ENCODE results near the gene ATL2. TPM values are rescaled to one million over a fixed set of nuclear protein-coding genes. Genes with fewer than 3 reads are reported as not detected.

The ATL2 gene
- total RNA-seq, 4 donors from 2014 or later: 51.5 to 75.8 (median 65.2) TPM

DNA sequence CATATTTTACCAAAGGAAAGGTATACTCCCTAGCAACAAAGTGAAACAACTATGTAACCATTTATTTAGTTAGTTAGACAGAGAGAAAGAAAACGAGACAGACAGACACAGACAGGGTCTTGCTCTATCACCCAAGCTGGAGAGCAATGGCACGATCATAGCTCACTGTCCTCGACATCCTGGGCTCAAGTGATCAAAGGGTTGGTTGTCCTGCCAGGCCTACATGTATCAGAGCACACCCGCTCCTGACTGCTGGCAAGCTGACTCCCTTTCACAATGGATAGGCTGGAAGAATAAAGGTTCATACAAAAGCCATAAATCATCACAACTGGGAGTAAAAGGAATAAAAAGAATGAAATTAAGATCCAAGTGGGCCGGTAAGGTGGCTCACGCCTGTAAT lies 53.5 kb downstream of the ATL2 start:
- TF ChIP-seq, protein P1, sequence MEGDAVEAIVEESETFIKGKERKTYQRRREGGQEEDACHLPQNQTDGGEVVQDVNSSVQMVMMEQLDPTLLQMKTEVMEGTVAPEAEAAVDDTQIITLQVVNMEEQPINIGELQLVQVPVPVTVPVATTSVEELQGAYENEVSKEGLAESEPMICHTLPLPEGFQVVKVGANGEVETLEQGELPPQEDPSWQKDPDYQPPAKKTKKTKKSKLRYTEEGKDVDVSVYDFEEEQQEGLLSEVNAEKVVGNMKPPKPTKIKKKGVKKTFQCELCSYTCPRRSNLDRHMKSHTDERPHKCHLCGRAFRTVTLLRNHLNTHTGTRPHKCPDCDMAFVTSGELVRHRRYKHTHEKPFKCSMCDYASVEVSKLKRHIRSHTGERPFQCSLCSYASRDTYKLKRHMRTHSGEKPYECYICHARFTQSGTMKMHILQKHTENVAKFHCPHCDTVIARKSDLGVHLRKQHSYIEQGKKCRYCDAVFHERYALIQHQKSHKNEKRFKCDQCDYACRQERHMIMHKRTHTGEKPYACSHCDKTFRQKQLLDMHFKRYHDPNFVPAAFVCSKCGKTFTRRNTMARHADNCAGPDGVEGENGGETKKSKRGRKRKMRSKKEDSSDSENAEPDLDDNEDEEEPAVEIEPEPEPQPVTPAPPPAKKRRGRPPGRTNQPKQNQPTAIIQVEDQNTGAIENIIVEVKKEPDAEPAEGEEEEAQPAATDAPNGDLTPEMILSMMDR (IDR thresholded peaks at IDR 0.05; ENCODE audit: low read depth): no peak

DNA sequence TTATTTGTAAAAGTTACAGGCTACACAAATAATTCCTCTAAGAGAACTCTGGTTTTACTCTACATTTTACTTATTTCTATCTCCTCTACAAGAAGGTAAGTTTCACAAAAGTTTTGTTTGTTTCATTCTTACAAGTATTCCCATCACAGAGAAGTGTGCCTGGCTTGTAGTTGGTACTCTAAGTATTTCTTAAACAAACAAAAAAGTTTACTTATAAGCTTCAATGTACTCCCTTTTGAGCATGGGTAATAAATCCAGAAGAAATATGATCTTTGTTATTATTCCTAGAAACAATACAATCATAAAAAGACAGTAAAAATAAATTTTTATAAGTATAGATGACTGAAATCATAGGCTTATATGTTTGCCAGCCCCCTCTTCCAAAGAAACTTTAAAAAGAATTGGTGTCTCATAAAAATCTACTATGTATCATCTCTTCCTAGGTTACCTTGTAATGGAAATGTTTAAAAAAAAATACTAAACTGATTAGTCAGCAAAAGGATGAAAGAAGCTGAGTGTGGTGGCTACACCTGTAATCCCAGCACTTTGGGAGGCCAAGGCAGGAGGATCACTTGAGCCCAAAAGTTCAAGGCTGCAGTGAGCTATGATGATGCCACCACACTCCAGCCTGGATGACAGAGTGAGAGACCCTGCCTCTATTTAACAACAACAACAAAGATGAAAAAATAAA lies 54.7 kb downstream of the ATL2 start:
- TF ChIP-seq, protein P1 (IDR thresholded peaks at IDR 0.05; ENCODE audit: low read depth): no peak

DNA sequence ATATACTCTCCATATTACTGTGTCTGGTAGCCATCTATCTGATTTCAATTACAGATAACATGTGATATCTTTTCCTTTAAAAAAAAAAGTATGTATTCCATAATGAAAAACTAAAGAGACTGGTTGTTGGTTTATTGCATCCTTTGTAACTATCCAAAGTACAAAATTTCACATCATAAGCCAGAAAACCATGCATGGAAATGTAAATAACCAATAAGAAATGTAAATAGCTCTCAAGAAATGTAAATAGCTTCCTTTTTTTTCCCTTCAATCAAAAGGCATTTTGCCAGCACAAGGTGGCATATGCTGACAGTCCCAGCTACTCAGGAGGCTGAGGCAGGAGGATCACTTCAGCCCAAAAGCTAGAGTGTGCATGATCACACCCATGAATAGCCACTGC lies 59.3 kb downstream of the ATL2 start:
- TF ChIP-seq, protein P1 (IDR thresholded peaks at IDR 0.05; ENCODE audit: low read depth): no peak

DNA sequence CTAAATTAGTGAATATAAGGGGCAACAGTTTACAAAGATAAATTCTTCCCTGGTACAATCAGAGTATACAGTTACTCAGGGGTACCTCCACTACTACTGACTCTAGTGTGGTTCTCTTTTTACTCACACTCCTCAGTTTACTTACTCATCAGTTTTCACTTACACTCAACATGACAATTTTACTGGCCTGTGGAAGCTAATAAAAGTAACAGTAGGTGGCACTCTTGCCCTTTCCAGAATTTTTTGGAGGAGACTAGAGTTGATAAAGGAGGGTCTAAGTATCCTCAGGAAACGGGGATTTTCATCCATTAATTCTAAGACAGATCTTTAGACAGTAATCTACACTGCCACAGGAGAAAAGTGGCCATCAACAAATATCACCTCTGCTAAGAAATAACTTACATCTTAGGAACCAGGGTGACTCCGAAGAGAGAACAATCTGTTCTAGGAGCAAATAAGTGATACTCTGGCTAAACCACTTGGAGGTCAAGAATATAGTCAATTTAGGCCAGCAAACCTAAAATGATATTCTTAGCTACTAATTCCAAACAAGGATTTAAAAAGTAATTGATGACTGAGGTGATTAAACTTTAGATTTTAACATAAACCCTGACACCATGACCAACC lies 61.3 kb downstream of the ATL2 start:
- TF ChIP-seq, protein P1 (IDR thresholded peaks at IDR 0.05; ENCODE audit: low read depth): no peak

DNA sequence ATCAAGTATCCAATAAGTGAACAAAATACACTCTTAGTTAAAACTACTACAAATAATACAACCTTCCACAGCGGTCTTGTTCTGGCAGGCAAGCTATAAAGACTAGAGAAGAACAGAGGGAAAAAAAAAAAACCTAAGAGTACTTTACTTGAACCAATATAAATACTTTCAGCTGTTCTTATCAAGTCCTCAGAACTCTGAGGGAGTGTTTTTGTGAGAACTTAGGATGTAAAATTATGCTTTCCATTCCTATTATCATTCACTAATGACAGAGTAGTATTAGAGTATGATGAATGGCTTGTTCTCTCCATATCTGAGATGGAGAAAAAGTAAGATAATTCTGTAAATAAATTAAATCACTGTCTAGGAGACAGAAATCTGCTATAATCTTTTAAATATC lies 68.3 kb downstream of the ATL2 start:
- TF ChIP-seq, protein P1 (IDR thresholded peaks at IDR 0.05; ENCODE audit: low read depth): no peak

DNA sequence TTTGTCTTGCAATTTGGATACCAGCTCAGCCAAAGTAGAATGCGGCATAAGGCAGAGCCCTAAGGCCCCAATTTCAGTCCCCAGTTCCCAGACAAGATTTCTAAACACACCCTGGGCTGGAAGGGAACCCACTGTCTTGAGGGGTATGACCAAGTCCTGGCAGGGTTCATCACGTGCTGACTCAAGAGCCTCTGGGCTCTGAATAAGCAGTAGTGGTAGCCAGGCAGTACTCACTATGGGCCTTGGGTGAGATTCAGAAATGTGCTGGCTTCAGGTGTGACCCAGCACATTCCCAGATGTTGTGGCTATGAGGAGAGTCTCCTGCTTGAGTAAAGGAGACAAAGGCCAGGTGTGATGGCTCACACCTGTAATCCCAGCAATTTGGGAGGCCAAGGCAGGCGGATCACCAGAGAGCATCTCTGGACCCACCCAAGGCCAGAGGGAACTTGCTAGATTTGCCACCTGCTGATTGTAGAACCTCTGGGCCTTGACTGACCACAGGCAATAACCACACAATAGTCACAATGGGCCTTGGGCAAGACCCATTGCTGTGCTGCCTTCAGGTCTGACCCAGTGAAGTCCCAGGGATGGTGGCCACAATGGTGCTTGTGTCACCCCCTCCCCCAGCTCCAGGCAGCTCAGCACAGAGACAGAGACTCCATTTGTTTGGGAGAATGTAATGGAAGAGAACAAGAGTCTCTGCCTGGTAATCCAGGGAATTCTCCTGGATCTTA lies 74.9 kb downstream of the ATL2 start:
- TF ChIP-seq, protein P1 (IDR thresholded peaks at IDR 0.05; ENCODE audit: low read depth): no peak

DNA sequence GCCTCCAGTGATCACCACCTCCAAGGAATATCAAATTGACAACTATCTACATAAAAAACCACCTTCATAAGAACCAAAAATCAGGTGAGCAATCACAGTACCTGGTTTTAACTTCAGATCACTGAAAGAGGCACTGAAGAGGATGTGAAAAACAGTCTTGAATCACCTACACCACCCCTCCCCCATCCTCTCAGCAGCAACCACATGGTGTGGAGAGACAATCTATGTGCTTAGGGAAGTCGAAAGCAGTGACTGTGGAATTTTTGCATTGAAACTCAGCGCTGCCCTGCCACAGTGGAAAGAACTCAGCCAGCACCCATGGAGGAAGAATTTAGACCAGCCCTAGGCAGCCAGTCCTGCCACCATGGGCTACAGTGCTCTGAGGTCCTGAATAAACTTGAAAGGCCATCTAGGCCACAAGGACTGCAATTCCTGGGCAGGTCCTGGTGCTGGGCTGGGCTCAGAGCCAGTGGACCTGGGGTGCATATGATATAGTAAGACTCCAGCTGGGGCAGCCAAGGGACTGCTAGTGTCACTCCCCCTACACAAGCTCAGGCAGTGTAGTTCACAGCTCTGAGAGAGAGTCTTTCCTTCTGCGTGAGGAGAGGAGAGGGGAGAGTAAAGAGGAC lies 75.6 kb downstream of the ATL2 start:
- TF ChIP-seq, protein P1 (IDR thresholded peaks at IDR 0.05; ENCODE audit: low read depth): no peak

Data from subcutaneous adipose tissue (tissue), 4 donors.